ENCODE data around the gene LMTK2. TPM values are rescaled to one million over a fixed set of nuclear protein-coding genes. Genes with fewer than 3 reads are reported as not detected.

Gene LMTK2
- total RNA-seq, 2 experiments from 2014 or later: 11.2 to 13.0 TPM

DNA sequence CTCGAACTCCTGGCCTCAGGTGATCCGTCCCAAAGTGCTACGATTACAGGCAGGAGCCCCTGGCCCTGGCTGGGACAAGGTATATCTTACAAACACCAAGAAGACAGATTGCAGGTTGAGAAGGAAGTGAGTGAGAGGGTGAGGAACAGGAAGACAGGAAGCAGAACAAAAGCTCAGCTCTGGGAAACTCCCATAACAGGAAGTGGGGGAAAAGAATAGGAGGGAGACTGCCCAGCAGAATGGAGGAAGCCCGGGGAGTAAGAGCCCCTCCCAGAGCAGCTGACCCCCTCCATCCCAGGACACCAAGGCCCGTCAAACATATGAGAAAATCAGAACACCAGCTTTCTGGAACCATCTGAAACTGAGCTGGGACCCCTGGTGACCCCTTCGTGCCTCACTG, 142.4 kb downstream of the LMTK2 start:
- Mint-ChIP-seq H3K4me1 (peaks cover 29% of the 10 kb centered on the region), H3K9me3 (no peaks in the 10 kb centered on the region), H3K27ac (peak overlapping the region; percentile 95), H3K36me3 (peaks cover 12% of the 10 kb centered on the region), H3K27me3 (no peaks in the 10 kb centered on the region), H3K4me3 (peak overlapping the region; percentile 71)
- no peak for DNase-seq

DNA sequence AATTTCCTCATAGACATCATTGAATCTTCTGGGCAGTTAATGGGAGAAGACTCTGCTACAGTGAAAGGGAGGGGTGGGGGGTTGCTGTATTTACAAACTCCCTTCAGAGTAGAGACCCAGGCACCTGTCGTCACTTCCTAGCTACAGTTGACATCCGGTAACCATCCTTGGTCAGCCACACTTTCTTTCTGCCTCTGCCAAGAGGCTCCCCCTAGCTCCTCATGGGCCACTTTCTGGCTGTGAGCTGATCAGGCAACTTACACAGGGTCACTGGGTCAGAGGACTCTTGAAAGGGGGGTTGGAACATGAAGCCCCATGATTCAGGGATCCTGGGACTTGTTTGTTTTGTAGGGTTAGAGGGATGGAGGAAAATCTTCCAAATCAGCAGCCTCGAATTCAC, 144.1 kb downstream of the LMTK2 start:
- peak; percentile 43 for DNase-seq
- Mint-ChIP-seq H3K36me3 (peaks cover 20% of the 10 kb centered on the region), H3K4me3 (peak overlapping the region; percentile 96), H3K4me1 (peaks cover 38% of the 10 kb centered on the region), H3K27me3 (no peaks in the 10 kb centered on the region), H3K27ac (peak overlapping the region; percentile 95), H3K9me3 (no peaks in the 10 kb centered on the region)

DNA sequence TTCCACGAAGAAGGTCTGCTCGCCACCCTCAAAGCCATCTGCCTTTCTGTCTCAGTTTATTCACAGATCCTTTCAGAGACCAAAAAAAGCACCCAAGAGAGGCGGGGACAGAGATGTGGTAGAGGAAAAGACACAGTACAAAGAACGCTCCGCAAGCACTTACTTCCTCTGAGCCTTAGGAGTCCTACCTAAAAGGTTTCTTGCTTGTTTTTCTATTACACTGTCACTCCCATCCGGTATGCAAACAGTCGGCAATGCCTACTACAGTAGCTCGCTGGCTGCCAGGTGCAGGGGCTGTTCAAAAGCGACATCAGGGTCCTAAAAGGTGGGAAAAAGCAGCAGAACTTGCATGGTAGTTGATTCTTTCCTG, 144.6 kb downstream of the LMTK2 start:
- Mint-ChIP-seq H3K9me3 (no peaks in the 10 kb centered on the region), H3K4me3 (peak overlapping the region; percentile 96), H3K4me1 (peaks cover 42% of the 10 kb centered on the region), H3K27ac (peak overlapping the region; percentile 95), H3K36me3 (peaks cover 20% of the 10 kb centered on the region), H3K27me3 (no peaks in the 10 kb centered on the region)
- DNase-seq: no peak

DNA sequence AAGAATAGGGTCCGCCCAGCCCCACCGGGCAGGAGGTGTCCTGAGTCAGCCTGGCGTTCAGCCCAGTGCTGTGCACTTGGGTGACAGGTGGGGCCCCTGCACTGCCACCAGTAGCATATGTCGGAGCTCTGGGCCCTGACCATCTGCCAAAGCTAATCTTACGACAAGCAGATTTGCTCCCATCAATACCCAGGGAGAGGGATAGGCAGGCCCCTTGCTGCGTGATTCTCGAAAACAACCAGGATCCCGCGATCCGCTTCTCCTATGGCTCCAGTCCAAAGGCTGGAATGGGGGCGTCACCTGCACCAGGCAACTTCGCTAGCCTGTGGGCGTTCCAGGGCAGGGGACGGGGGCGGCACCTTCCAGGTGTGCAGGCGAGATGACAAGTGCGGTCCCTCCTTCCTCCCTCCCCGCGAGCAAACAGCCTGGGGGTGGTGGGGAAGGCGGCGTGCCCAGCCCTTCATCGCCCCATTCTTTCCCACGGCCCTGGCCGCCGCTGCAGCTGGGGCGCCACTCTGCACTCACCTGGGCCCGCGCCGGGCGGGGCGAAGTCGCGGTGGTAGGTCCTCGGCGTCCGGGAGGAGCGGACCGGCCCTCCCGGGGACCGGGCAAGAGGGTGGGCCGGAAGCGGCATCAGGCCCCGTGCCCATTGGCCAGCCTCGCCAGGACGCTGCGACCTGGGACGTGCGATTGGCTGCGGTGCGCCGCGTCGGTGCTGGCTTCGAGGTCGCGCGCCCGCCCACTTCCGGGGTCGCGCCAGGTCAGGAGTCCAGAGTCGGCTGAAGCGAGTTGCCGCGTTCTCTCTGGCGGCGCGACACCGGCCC, 145.2 kb downstream of the LMTK2 start, which contains the start of gene TECPR1:
TSS of gene TECPR1 (minus strand) at position 632 of the 824 bp plus-strand sequence. CDS start 6,086 bp downstream, outside the sequence.
- Mint-ChIP-seq H3K36me3 (peaks cover 20% of the 10 kb centered on the region), H3K4me3 (peak within 1 kb of the TSS; percentile 96), H3K27ac (peak within 1 kb of the TSS; percentile 95), H3K9me3 (no peaks in the 10 kb centered on the region), H3K4me1 (peaks cover 44% of the 10 kb centered on the region), H3K27me3 (no peaks in the 10 kb centered on the region)
- peak; percentile 93 for DNase-seq

DNA sequence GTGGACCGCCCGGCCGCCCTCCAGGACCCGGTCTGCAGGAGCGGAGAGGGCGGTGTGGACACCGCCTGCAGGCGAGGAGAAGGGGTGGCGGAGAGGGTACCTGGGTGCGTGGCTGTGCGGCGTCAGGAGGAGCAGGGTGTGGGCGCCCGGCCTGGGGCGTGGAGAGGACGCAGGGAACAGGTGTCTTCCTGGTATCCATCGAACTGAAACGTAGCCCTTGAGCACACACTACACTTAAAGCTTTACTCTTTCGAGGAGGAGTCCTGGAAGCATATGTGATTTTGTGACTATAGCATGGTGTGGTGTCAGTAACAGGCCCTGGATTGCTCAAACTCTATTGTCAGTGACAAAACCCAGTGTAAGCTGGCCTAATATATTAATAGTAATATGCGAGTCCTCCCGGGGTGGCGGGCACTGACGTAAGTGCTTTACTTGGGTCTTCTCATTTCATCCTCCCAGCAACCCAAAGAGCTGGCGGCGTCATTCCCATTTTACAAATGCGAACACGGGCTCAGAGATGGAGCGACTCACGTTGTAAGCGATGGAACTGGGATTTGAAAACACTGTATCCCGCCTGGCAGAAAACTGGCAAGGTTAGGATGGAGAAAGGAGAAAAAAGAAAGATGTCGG, 145.9 kb downstream of the LMTK2 start:
- Mint-ChIP-seq H3K4me1 (peaks cover 44% of the 10 kb centered on the region), H3K4me3 (peak overlapping the region; percentile 96), H3K27me3 (no peaks in the 10 kb centered on the region), H3K27ac (peak overlapping the region; percentile 95), H3K36me3 (peaks cover 22% of the 10 kb centered on the region), H3K9me3 (no peaks in the 10 kb centered on the region)
- DNase-seq: no peak

DNA sequence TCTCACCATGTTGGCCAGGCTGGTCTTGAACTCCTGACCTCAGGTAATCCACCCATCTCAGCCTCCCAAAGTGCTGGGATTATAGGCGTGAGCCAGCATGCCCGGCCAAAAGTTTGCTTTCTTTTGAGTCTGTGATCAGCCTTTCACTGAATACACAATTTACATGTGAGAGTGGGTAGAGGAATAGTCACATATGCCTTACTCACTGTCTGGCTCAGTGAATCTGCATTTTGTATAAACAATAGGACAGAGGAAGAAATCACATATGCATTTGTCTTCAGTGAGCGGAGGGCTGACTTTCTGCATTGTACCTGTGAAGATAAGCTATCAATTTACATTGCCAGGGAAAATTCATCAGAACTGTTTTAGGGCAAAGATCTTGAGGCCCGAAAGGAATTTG, 147.9 kb downstream of the LMTK2 start:
- no peak overlapping the region for H3K4me3 Mint-ChIP-seq

DNA sequence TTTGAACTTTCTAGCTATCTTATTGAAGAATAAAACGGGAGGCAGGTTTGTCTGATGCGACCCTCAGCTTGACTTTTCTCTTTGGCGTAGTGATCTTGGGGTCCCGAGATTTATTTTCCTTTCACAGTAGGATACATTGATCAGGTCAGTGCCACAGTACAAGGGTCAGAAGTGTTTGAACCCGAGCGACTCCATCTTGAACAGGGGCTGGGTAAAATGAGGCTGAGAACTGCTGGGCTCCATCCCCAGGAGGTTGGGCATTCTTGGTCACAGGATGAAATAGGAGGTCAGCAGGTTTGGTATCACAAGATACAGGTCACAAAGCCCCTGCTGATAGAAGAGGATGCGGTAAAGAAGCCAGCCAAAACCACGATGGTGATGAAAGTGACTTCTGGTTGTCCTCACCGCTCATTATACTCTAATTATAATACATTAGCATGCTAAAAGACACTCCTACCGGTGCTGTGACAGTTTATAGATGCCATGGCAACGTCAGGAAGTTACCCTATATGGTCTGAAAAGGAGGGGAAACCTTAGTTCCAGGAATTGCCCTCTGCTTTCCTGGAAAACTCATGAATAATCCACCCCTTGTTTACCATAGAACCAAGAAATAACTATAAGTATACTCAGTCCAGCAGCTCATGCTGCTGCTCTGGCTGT, 148.4 kb downstream of the LMTK2 start:
- no peak overlapping the region for H3K4me3 Mint-ChIP-seq
- H3K27me3 Mint-ChIP-seq: no peaks in the 10 kb centered on the region

More for the DNA sequence above, 147.9 kb downstream of the LMTK2 start:
- H3K9me3 Mint-ChIP-seq: no peaks in the 10 kb centered on the region
- peaks cover 26% of the 10 kb centered on the region for H3K36me3 Mint-ChIP-seq
- H3K27me3 Mint-ChIP-seq: no peaks in the 10 kb centered on the region
- peaks cover 31% of the 10 kb centered on the region for H3K4me1 Mint-ChIP-seq
- DNase-seq: no peak
- peak overlapping the region; percentile 34 for H3K27ac Mint-ChIP-seq

DNA sequence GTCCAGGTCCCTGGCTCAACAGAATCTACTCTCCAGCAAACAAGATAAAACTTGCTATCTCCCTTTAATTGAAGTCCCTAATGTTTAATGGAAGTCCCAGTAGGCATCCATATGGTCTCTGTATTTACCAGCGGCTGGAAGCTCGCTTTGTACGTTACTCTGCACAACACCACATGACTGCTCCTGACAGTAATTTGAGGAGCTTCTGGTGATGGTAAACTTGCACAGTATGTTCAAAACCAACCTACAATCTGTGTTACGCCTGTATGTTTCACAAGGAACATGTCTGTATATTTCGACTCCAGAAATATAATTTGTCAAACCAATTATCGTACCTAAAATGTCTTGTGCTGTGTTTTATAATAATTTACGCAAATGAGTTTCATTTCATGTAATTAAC, 149.8 kb downstream of the LMTK2 start:
- H3K27me3 Mint-ChIP-seq: no peaks in the 10 kb centered on the region
- H3K27ac Mint-ChIP-seq: peak overlapping the region; percentile 34
- no peak for DNase-seq
- H3K4me3 Mint-ChIP-seq: no peak overlapping the region
- H3K4me1 Mint-ChIP-seq: peaks cover 25% of the 10 kb centered on the region
- H3K9me3 Mint-ChIP-seq: no peaks in the 10 kb centered on the region
- peaks cover 36% of the 10 kb centered on the region for H3K36me3 Mint-ChIP-seq

More for the DNA sequence above, 148.4 kb downstream of the LMTK2 start:
- peak overlapping the region; percentile 34 for H3K27ac Mint-ChIP-seq
- peaks cover 31% of the 10 kb centered on the region for H3K4me1 Mint-ChIP-seq
- no peaks in the 10 kb centered on the region for H3K9me3 Mint-ChIP-seq
- H3K36me3 Mint-ChIP-seq: peaks cover 26% of the 10 kb centered on the region
- peak; percentile 21 for DNase-seq

DNA sequence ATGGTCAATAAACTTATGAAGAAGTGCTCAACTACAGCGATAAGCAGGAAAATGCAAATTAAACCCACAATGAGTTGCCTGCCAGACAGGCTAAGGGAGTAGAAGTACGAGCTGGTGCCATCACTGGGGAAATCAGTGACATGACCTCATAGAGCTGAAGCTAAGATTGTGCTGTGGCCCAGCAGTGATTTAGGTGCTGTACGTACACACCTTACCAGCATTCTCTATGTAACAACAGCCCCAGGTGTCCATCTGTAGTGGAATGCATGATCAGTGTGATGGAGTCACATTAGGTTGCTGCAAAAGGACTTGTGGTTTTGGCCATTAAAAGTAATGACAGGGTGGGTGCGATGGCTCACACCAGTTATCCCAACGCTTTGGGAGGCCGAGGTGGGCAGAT, 151.0 kb downstream of the LMTK2 start:
- H3K4me3 Mint-ChIP-seq: no peak overlapping the region
- no peaks in the 10 kb centered on the region for H3K27me3 Mint-ChIP-seq
- H3K36me3 Mint-ChIP-seq: peaks cover 42% of the 10 kb centered on the region
- H3K9me3 Mint-ChIP-seq: no peaks in the 10 kb centered on the region
- peaks cover 24% of the 10 kb centered on the region for H3K4me1 Mint-ChIP-seq
- H3K27ac Mint-ChIP-seq: no peak overlapping the region
- no peak for DNase-seq

Other genes with a start within 250 kb of the LMTK2 start
- 100 to 1,000 TPM; 210 to 216 TPM for gene ASNS, start 234.5 kb upstream of the LMTK2 start, total RNA-seq
- not detected for gene OCM2, start 116.7 kb upstream of the LMTK2 start, total RNA-seq
- gene BHLHA15, start 104.6 kb downstream of the LMTK2 start, total RNA-seq: 1 to 10 TPM in 1 of 2 experiments, under 1 TPM in 1; 0.76 to 2.0 TPM
- gene TECPR1, start 145.4 kb downstream of the LMTK2 start, total RNA-seq: 10 to 100 TPM; 18.3 to 25.6 TPM
- gene BRI3, start 174.8 kb downstream of the LMTK2 start, total RNA-seq: 10 to 100 TPM; 51.3 to 52.3 TPM

All from activated naive CD8-positive, alpha-beta T cell treated with anti-CD3 and anti-CD28 coated beads for 36 hours (primary cell).